Erythroblast (primary cell): ENCODE results near the gene FLT3LG.

Source experiments
- DNase-seq, 2 experiments: peaks; one replicate each; lab custom pipeline; 2025; lab: John Stamatoyannopoulos, UW
- GATA1 ChIP-seq: IDR thresholded peaks from 2 replicates; pipeline ENCODE4 v1.6.1; 2011; ENCODE audit warnings: low read depth, mild to moderate bottlenecking, control low read depth, low read length, moderate library complexity
- POLR2A ChIP-seq: IDR thresholded peaks from 2 replicates; pipeline ENCODE4 v1.6.1; 2011; ENCODE audit warnings: mild to moderate bottlenecking, low read length

Gene FLT3LG

GRCh38 chr19:49492573-49493405 is 18.8 kb downstream of the FLT3LG start:
- DNase-seq, result no peak
- peak; percentile 83 for TF ChIP-seq POLR2A
- TF ChIP-seq GATA1, result no peak

- TF ChIP-seq GATA1 (no peak), POLR2A (peak; percentile 33)
- no peak for DNase-seq
Measured at GRCh38 chr19:49496574-49497008, 22.6 kb downstream of the FLT3LG start.

- DNase-seq, result peak; percentile 88 to 90
- TF ChIP-seq GATA1 (no peak), POLR2A (peak; percentile 52)
Measured at GRCh38 chr19:49497047-49497788, 23.2 kb downstream of the FLT3LG start.

- TF ChIP-seq GATA1 (no peak), POLR2A (no peak)
- DNase-seq, result no peak
Measured at GRCh38 chr19:49497789-49498103, 23.7 kb downstream of the FLT3LG start.

- DNase-seq, result no peak
- TF ChIP-seq GATA1 (no peak), POLR2A (no peak)
Measured at GRCh38 chr19:49498475-49498874, 24.5 kb downstream of the FLT3LG start.

GRCh38 chr19:49499030-49499670 is 25.1 kb downstream of the FLT3LG start:
- no peak for DNase-seq
- TF ChIP-seq GATA1, result no peak
- peak; percentile 46 for TF ChIP-seq POLR2A

GRCh38 chr19:49502866-49503581 is 29.0 kb downstream of the FLT3LG start:
- TF ChIP-seq POLR2A (no peak), GATA1 (no peak)
- peak in 1 of 2 experiments; percentile 63 for DNase-seq

GRCh38 chr19:49503582-49503962 is 29.6 kb downstream of the FLT3LG start:
- no peak for DNase-seq
- no peak for TF ChIP-seq POLR2A
- TF ChIP-seq GATA1, result no peak

- TF ChIP-seq GATA1 (no peak), POLR2A (no peak)
- DNase-seq, result peak; percentile 76 to 83
Measured at GRCh38 chr19:49506575-49507105, 32.6 kb downstream of the FLT3LG start.

- TF ChIP-seq GATA1 (no peak), POLR2A (no peak)
- DNase-seq, result no peak
Measured at GRCh38 chr19:49507803-49508494, 33.9 kb downstream of the FLT3LG start.

GRCh38 chr19:49512970-49513745 is 39.1 kb downstream of the FLT3LG start:
- TF ChIP-seq GATA1 (no peak), POLR2A (no peak)
- DNase-seq, result no peak

GRCh38 chr19:49513746-49514118 is 39.7 kb downstream of the FLT3LG start:
- TF ChIP-seq POLR2A, result no peak
- TF ChIP-seq GATA1, result no peak
- DNase-seq, result no peak
